Activated CD4-positive, alpha-beta T cell treated with anti-CD3 and anti-CD28 coated beads, Interleukin-2, amount 50 U/mL, for 24 hours (primary cell): ENCODE results near the gene CIB4.

Experiments
- DNase-seq, 2 donors: peaks; one replicate each; pipeline ENCODE4 v3.0.0-alpha.2; 2020; ENCODE audit warnings: low read depth in 1 of 2, low spot score in 1 of 2

Gene CIB4

DNA sequence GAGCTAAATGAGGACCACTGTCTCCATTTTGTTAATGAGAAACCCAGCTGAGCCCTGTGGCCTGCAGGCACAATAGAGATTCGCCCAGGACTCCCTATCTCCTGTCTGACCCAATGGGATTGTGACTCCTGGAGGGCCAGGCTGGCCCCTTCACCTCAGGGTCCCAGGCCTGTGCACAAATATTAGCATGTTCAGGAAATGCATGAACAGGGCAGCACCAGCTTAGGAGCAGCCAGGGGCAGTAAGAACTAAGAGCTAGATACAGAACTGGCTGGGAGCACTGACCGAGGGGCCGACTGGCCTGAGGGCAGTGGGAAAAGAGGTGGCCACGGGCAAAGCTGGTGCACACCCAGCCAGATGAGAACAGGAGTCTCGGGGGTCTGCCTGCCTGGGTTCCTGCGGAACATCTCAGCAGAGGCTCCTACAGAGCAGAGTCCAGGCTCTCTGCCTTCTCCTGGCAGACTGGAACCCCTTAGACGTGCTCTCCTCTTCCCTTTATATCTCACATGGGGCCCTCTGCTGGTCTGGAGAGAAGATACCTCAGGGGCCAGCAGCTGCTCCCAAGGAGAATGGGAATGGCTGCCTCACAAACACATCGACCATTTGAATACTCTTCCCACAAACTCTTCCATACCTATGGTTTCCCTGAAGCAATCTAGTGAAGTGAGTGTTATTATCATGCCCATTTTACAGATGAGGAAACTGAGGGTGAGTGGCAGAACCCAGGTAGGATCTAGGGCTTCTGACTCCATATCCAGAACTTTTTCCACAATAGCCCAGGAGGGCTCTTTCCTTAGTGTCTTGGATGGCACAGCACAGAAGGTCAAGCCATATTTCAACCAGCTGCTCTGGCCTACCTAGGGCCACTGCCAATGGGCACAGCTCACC is 85.7 kb downstream of the CIB4 start:
- DNase-seq = no peak

DNA sequence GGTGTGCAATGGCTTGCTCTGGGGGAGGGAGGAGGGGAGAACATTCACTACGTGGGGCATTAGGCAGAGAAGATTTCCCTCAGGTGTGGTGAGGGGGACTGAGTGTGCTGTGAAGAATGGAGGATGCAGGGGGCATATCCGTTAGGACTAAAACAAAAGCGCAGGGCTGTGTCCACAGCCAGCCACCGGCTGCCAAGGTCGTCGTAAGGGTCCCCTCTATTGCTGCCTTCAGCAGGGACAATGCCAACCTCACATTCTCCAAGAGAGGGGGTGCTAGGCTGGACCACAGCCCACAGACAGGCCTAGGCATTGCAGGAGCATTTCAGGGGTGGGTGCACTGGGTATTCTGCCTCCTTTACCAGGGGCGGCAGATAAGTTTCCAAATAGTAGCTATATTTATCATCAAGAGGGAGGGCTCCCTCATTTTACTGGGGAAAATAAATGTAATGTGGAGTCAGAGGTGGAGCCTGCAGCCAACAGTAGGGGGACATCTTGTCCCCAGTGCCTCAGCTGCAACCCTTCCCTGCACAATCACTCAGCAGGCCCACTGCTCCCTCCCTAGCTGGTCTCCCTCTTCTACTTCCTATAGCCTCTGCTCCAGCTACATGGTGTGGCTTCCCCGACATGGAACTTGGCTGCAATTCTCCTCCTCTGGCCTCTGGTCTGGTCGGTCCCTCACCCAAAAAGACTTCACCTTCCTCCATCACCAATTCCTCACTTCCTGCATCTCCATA is 88.4 kb downstream of the CIB4 start:
- no peak for DNase-seq

DNA sequence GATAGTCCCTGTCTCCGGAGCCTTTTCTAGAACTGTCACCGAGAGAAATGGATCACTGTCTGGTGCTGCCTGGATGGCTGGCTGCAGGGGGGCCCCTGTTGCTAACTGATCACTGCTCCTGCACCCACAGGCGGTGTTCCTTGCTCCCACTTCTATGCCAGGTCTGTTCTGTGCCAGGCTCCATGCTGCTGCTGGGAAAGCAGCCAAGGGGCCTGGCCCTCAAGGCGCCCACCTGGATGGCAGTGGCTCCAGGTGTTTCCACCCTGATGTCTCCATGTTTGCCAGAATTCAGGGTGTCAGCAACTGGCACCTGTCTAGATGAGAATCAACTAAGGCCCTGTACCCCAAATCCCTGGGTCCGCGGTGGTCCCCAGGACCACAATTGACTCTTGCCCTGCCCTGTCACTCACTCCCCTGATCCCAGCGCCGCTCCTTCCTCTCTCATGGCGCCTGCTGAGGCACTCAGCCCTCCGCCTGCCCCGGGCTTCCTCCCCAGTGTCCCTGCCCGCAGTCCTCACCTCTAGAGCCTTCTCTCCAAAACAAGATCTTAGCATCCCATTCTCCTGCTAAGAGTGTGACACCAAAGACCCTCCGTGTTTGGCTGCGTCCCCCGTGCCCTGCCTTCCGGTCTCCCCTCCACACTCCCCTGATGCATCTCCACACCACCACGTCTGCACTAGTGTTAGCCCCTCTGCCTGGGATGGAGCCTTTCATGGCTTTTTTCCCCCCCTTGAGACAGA is 90.7 kb downstream of the CIB4 start:
- DNase-seq = no peak

DNA sequence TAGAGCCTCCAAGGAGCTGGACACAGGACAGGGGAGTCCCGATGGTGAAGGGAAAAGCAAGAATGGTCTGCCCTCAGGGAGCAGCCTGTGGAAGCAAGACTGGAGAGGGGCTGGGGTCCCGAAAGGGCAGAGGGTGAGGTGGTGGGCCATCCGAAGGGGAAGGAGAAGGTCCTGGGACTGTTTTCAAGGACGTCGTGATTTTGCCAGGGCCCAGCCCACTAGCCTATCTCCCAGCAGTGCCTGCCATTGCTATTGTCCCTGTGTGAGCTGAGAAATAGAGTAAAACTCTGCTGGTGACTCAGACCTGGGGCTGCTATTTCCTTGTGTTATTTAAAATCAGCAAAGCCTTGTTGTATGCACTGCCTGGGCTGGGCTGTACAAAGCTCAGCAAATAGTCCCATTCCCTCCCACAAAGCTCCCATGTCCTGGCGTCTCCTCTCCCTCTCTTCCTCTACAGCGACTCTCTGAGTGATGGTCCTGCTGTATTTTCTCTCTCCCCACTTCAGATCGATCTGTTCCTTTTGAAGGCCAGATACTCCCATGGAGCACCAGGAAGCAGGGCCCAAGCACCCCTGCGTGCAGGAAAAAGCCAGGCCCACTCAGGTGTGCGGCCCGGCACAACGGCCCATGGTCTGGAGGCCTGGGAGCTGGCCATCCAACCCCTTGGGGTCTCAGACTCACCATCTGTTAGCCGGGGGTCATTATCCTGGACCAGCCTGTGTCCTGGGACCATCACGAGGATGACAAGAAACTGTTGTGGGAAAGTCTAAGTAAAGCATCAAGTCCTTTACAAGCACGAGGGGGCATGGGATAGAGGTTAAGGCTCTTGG is 98.3 kb downstream of the CIB4 start:
- no peak for DNase-seq

DNA sequence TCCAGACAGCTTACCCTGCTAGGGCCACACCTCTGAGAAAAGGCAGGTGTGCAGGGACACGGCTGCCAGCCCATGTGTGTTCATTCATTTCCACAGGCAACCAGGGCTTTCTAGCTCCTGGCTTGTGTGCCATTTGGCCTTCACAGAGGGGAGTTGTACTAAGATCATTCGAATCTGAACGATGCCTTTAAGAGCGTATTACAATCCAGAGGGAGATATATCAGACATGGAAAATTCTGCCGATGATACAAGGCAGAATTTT is 99.0 kb downstream of the CIB4 start:
- no peak for DNase-seq

DNA sequence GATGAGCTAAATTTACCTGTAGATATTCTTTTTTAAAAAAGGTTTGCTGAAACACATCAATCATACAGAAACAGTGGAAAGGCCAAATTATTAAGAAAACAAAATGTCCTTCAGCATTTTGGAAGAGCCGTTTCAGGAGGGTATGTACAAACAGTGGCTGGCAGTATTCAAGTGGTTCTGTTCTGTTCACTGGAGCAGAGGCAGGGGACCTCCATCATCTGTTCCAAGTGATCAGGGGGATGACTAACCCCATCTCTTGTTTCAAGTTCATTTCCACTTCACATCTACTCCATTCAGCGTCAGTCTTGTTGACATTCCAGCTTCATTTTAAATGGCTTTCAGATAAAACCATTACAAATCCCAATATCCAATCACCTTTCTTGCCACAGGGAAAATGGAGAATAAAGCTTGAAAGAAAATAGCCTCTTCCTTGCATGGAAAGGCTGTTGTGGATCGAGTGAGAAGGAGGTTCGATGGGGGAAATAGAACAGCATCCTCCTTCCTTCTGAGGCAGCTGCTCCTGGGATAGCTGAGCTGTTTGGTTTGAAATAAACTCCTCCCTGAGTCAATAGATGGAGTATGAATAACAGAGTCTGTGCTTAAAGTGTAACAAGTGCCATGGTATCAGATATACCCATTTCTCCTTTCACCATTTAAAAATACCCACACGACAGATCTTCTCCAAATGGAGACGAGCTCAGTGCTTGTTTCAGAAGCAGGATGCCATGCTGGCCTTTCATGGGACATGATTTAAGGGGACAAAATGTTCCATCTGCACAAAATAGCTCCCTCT is 99.6 kb downstream of the CIB4 start:
- no peak for DNase-seq

DNA sequence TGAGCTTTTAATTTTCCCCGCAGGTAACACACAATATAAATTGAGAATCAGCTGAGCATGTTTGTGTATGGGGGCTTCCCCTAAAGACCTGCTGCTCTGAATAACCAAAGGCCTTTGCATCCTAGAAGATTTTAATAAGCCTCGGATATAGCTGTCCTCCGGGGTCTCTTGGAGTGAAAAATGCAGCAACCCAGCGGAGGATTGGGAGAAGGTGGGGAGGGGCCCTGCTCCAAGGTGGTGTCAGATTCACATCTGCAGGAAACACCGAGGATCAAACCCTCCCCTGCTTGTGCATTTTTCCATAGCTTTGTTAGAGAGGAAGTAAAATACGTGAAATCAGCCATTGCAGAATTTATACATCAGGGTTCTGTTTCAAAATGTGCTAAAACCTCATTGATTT is 100.2 kb downstream of the CIB4 start:
- no peak for DNase-seq

DNA sequence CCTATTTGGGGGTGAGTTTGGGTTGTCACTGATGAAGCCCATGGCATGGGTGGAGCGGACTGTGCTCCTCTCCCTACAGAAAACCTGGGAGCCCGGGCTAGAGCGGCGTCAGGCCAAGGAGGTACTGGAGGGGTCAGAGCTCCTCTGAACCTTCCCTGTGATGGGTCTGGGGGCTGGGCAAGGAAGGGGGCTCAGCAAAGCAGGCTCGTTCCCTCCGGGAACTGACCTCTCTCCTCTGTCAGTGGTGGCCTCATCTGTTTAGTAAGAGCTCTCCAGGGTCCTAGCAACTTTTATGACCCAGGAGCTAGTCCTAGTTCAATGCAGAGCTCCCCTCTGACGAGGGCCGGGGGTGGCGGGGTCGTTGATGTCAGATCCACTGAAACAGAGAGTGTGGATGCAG is 100.9 kb downstream of the CIB4 start:
- no peak for DNase-seq

DNA sequence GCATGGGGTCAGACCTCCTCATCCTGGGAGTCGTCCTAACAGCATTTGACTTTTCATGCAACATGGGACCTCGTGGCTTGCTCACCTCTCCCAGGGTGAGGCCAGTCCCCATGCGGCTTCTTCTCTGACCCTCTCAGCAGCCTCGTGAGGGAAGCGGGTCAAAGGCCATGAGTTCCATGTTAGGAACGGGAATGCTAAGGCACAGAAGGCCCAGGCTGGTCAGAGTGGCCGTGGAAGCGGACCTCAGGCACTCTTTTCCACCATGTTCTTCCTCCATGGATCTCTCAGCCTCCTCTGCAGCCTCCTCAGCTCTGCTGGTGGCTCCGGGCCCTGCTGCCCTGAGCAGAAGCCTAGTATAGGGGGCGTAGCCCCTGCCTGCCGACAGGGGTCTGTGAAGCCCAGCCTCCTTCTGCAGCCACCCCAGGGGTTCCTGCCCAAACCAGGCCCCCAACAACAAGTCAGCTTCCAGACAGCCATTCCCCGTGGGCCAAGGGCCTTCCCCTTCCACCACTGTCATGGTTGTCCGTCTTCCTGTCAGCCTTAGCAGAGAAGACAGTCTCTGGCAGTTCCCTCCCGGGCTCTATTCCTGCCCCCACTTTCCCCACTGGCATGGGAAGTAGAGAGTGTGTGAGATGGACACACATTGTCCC is 103.2 kb downstream of the CIB4 start:
- no peak for DNase-seq

DNA sequence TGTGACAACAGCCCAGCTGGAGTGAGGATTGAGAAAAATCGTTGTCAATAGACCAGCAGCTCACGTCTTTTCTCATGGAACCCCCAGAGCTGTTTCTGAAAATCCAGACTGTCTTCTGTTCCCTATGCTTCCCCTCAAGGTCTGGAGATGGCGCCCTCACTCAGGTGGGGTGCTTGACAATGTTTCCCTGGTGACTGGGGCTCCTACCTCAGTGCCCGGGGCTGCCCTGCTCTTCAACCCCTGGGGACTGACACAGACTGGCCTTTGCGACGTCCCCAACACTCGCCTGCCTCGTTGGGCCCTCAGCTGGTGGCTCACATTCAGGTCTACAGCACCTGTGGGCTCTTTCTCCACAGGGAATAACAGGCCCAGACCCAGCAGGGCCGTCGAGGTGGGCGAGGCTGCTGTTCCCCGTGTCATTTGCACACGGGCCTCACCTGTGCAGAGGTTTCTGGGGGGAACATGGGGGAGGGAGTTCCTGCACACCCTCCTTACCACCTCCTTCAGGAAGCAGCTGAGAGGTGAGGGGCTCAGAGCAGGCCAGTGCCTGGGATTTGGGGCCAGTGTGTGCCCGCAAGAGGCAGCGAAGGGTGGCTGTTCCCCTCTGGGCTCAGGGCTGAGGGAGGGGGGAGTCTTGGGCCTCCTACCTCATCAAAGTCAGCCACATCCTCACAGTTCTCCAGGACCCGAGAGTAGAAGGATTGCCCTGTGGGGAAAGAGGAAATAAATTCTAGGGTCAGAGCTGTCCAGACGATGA is 103.9 kb downstream of the CIB4 start:
- DNase-seq = no peak

DNA sequence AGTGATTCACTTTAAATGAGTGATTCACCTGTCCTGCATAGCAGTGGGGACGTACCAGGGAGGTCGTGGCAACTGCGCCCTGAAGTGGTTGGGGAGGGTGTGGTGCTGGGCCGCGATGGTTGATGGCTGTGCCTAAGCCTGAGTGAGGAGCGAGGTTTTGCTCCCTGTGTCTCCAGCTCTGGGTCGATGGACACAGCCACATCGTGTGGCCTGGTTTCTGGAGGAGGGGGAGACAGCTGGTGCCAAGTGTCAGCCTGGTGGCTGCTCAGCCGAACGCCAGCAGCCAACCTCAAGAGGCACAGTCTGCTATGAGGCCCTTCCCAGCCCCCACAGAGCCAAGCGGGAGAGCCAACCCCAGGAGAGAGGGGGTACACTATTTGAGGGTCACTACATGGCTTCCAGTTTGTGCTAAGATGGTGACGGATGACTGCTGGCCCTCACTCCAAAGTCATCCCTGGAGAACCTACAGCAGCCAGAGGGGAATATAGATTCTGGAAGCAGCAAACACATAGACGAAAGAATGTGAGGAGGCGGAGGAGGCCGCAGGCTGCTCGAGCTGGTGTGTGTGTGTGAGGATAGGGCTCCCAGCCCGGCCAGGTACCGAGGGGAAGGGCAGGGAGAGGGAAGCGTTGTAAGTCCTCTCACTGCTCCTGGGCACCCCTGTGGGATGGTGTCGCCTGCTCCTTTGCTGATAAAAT is 104.6 kb downstream of the CIB4 start:
- DNase-seq = no peak

DNA sequence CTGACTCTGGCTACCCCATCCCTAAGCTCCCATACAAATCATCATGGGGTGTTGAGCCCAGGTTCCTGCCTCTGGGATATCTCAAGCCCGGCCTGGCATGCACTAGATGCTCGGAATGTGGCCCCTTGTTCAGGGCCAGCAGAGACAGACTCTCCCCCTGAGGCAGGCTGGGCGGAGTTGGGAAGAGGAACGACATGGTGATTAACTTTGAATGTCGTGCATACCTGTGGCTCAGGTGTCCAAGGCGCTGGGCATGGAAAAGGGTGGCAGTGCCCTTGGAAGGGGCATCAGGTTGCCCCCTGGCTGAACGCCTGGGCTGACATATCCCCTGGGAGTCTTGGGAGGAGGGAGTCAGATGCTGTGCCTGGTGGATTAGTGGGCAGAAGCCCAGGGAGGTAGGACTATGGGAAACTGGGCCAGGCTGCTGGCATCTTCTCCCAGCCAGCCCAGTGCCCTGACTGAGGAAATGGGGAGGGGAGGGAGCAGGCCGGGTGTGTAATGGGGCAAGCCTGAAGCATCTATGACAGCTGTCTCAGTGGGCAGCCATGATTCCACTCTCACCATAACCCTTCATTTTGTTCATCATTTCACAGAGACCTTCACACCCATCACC is 105.4 kb downstream of the CIB4 start:
- DNase-seq = no peak

DNA sequence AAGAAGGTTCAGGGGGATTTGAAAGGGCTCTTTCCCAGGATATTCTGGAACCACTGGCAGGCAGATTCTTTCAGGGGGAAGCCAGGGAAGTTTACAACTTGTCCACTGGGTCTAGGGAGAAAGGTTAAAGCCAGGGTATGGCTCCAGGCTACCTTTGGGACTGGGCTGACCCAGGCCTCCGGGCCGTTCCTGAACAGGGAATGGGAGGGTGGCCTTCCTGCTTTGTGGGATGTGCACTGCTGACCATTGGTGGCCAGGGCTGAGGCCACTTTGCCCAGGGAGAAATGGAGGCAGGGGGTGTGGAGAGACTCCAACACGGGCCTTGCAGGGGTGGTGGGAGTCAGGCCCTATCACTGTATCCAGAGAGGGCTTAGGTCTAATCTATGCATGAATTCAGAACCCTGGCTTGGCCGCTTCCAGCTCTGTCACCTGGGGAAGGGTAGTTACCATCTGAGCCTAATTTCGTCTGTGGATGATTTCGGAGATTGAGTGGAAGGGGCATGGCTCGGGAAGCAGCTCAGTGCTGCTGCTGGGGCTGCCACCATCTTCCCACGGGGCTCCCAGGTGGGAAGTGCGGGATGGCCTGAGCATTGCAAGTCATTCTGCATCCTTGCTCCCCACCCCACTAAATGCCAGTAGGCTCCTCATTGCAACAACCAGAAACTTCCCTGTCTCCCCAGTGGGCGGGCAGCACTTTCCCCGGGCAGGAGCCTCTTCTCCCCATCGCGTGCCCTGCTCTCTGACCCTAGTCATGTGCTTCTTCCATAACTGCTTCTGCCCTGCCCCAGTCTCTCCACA is 106.1 kb downstream of the CIB4 start:
- no peak for DNase-seq

DNA sequence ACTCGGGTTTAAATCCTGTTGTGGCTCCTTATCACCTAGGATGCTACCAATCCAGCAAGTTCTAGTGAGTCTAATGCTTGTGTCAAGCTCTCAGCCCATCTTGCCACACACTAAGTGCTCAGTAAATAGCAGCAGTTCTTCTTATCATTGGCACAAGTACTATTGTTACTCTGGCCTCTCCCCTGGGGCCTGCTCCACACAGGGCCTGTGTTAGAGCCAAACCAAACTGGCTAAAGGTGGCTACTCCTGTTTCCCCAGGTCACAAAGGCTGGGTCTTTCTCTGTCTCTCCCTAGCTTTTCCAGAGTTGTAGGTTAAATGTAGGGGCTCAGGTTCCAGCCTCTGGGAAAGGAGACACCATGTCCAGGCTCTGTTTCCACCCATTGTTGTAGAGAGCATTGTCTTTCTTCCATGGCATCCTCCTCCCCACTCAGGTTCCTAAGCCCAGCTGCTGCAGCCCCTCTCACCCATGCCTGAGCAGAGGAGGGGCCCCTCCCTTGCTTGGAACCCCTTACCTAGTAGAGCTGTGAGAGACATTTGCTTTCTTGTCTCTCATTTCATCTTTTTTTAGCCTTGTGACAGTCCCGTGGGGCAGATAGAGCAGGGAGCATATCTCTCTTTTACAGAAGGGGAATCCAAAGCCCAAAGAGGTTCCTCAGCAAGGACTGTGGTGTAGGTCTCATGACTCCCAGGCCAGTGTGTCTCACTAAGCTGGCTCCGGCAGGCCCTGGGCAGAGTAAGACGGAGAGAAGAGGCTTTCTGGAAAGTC is 106.9 kb downstream of the CIB4 start:
- no peak for DNase-seq

DNA sequence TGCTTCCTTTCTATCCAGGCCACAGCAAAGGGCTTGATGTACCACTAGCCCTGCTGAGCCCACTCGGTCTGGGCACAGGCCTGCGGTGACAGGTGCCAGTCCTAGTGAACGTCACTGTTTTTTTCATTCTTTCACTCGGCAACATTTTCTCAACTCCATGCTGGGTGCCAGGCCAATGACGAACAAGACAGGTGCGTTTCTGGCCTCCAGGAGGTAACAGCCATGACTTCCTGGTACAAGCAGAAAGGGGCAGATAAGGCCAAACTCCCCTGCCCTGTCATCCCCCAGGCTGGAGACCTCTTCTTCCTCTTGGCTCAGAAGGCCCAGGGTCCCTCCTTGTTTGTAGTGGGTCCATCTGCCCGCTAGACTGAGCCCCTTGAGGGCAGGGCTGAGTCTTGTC is 107.5 kb downstream of the CIB4 start:
- no peak for DNase-seq
